Osteoblast (primary cell): ENCODE results near the gene ARHGEF4. TPM values are rescaled to one million over a fixed set of nuclear protein-coding genes. Genes with fewer than 3 reads are reported as not detected.

Experiments used
- DNase-seq: peaks from one replicate; pipeline ENCODE4 v3.0.0; 2011; ENCODE audit warnings: low spot score, mixed read lengths; ENCODE audit not compliant: insufficient read length; ENCODE audit errors: missing footprints
- H2AFZ ChIP-seq: 2 replicates; pipeline ENCODE4 v1.6.0; 2011; ENCODE audit warnings: mild to moderate bottlenecking, low read length
- H3K27ac ChIP-seq: 2 replicates; pipeline ENCODE4 v1.5.1; 2011; ENCODE audit warnings: mild to moderate bottlenecking, low read depth, low read length, moderate library complexity
- H3K27me3 ChIP-seq: 2 replicates; pipeline ENCODE4 v1.6.0; 2012; ENCODE audit warnings: mild to moderate bottlenecking, control low read depth, inconsistent platforms, low read length, moderate library complexity; ENCODE audit not compliant: insufficient read depth
- H3K36me3 ChIP-seq: 2 replicates; pipeline ENCODE4 v1.5.1; 2011; ENCODE audit warnings: mild to moderate bottlenecking, low read length, control low read depth, moderate library complexity; ENCODE audit not compliant: insufficient read depth
- H3K4me1 ChIP-seq: 2 replicates; pipeline ENCODE4 v1.5.1; 2011; ENCODE audit warnings: mild to moderate bottlenecking, low read length, control low read depth, moderate library complexity; ENCODE audit not compliant: insufficient read depth
- H3K4me2 ChIP-seq: 2 replicates; pipeline ENCODE4 v1.6.0; 2011; ENCODE audit warnings: mild to moderate bottlenecking, low read length; ENCODE audit not compliant: insufficient read depth
- H3K4me3 ChIP-seq: fragments of 200-600 bp; sonication (generic); 3 replicates; pipeline ENCODE4 v1.5.1; 2012; ENCODE audit warnings: mild to moderate bottlenecking, low read length, inconsistent platforms; ENCODE audit not compliant: insufficient read depth
- H3K79me2 ChIP-seq: 2 replicates; pipeline ENCODE4 v1.6.0; 2012; ENCODE audit warnings: mild to moderate bottlenecking, low read length, control low read depth, inconsistent platforms; ENCODE audit not compliant: insufficient read depth
- H3K9me3 ChIP-seq: 2 replicates; pipeline ENCODE4 v1.5.1; 2011; ENCODE audit warnings: low read depth, low read length, control low read depth
- H4K20me1 ChIP-seq: 2 replicates; pipeline ENCODE4 v1.6.0; 2012; ENCODE audit warnings: mild to moderate bottlenecking, low read length, control low read depth; ENCODE audit not compliant: insufficient read depth
- CTCF ChIP-seq: IDR thresholded peaks from 2 replicates; pipeline ENCODE4 v1.5.1; 2011; ENCODE audit warnings: mild to moderate bottlenecking, low read depth, low read length, moderate library complexity; ENCODE audit errors: extremely low read depth
- total RNA-seq: library from RNA; depleted of rRNA; stranded (reverse); fragments of >200 nt; gene quantifications from 2 replicates; pipeline ENCODE4 v1.2.3, GENCODE V29; 2012

ARHGEF4 gene
- total RNA-seq, 1 donor: 3.6 TPM

DNA sequence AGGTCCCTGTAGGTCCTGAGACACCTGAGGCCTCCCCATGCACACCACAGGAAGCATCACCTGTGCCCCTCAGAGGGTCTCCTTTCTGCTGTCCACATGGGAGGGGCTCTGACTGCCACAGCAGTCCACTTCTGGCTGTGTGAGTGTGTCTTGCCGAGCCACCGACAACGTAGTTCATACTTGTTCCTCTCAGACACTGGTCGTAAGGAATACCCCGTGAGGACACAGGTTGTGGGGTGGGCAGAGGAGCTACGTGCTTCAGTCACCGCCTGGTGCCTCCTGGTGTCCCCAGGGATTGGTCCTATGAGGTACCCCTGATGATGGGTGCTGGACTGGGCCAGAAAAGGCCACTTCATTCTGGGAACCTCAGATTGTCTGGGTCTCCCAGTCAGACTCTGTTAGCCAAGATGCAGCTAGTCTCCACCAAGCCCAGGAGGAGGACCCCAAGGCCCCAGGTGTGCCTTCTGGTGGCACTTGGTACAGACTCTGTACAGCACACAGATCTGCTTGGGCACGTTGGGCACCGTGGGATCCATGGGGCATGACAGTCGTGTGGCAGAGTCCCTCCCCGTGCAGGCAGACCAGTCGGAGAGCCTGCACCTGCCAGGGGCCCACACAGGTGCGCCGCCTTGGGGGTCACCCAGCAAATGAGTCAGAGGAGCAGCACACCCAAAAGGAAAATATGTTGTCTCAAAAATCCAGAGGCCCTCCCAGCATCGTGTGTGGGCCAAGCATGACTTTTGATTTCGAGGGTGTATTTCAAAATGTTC, 2.5 kb downstream of the ARHGEF4 start:
- no peaks in the 10 kb centered on the region for H3K79me2 ChIP-seq
- TF ChIP-seq CTCF: no peak
- no peak overlapping the region for H3K27ac ChIP-seq
- H3K9me3 ChIP-seq: no peaks in the 10 kb centered on the region
- no peaks in the 10 kb centered on the region for H4K20me1 ChIP-seq
- peaks cover 12% of the 10 kb centered on the region for H3K27me3 ChIP-seq
- no peaks in the 10 kb centered on the region for H3K4me1 ChIP-seq
- no peak overlapping the region for H3K4me3 ChIP-seq
- no peak overlapping the region for H2AFZ ChIP-seq
- no peak overlapping the region for H3K4me2 ChIP-seq
- DNase-seq: peak; percentile 86
- no peaks in the 10 kb centered on the region for H3K36me3 ChIP-seq

- H3K79me2 ChIP-seq: no peaks in the 10 kb centered on the region
- H3K4me2 ChIP-seq: no peak overlapping the region
- TF ChIP-seq CTCF: no peak
- no peaks in the 10 kb centered on the region for H3K9me3 ChIP-seq
- no peaks in the 10 kb centered on the region for H3K4me1 ChIP-seq
- no peaks in the 10 kb centered on the region for H3K36me3 ChIP-seq
- H3K27ac ChIP-seq: no peak overlapping the region
- no peak for DNase-seq
- no peak overlapping the region for H3K4me3 ChIP-seq
- no peaks in the 10 kb centered on the region for H4K20me1 ChIP-seq
- no peak overlapping the region for H2AFZ ChIP-seq
- H3K27me3 ChIP-seq: peaks cover 12% of the 10 kb centered on the region
These were observed 3.8 kb downstream of the ARHGEF4 start for GRCh38 chr2:130840506-130840905.

GRCh38 chr2:130841741-130842365, 5.1 kb downstream of the ARHGEF4 start:
- TF ChIP-seq CTCF: no peak
- no peak overlapping the region for H2AFZ ChIP-seq

DNA sequence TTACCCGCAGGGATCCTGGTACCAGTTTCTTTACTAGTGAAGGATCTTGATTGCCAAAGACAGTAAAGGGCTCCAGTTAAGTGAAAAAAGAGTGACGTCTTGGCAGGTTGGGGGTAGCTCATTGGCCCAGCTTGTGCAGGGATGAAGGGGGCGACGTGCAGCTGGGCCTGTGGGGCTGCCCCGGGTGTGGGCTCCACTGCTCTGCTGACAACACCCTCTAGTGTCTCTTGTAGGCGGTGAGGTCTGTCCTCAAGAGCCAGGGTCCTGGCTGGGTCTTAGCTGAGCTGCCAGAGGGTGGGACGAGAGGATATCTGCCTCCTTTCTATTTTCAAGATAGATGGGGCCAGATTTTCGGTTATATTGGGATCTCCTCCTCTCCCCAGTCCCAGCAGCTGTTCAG, 6.1 kb downstream of the ARHGEF4 start:
- H3K4me1 ChIP-seq: no peaks in the 10 kb centered on the region
- no peaks in the 10 kb centered on the region for H3K36me3 ChIP-seq
- H3K27ac ChIP-seq: no peak overlapping the region
- H3K4me3 ChIP-seq: no peak overlapping the region
- H3K79me2 ChIP-seq: no peaks in the 10 kb centered on the region
- H4K20me1 ChIP-seq: no peaks in the 10 kb centered on the region
- TF ChIP-seq CTCF: no peak
- DNase-seq: no peak
- H3K9me3 ChIP-seq: no peaks in the 10 kb centered on the region
- H3K4me2 ChIP-seq: no peak overlapping the region
- H2AFZ ChIP-seq: no peak overlapping the region
- peaks cover 8% of the 10 kb centered on the region for H3K27me3 ChIP-seq

More at GRCh38 chr2:130841741-130842365, 5.1 kb downstream of the ARHGEF4 start:
- Histone ChIP-seq H3K79me2 (no peaks in the 10 kb centered on the region), H3K27ac (no peak overlapping the region), H3K36me3 (no peaks in the 10 kb centered on the region), H3K9me3 (no peaks in the 10 kb centered on the region), H3K27me3 (peaks cover 12% of the 10 kb centered on the region), H3K4me2 (no peak overlapping the region), H3K4me3 (no peak overlapping the region), H4K20me1 (no peaks in the 10 kb centered on the region), H3K4me1 (no peaks in the 10 kb centered on the region)
- DNase-seq: no peak
